GM10847 (cell line): ENCODE data around the gene NUTF2.

Experiments
- POLR2A ChIP-seq: IDR thresholded peaks from 2 replicates; pipeline ENCODE4 v1.6.1; 2011; ENCODE audit not compliant: insufficient read length; ENCODE audit errors: extremely low read depth

NUTF2 gene

GRCh38 chr16:67853670-67854069, 6.9 kb downstream of the NUTF2 start:
- no peak for TF ChIP-seq POLR2A

DNA sequence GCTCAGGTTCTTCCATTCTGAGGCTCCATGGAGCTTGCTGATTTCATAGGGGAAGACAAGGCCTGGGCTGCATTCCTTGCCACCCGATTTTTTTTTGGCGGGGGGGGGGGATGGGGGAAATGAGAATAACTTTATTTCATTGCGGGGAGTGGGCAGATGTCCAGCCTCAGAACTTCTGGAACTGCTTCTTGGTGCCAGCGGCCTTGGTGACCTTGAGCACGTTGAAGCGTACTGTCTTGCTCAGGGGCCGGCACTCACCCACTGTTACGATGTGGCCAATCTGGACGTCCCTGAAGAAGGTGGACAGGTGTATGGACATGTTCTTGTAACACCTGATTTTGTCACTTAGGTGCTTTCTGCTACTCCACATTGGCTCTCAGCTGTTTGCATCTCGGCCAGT, 9.1 kb downstream of the NUTF2 start:
- no peak for TF ChIP-seq POLR2A

GRCh38 chr16:67856927-67857546, 10.3 kb downstream of the NUTF2 start:
- no peak for TF ChIP-seq POLR2A

DNA sequence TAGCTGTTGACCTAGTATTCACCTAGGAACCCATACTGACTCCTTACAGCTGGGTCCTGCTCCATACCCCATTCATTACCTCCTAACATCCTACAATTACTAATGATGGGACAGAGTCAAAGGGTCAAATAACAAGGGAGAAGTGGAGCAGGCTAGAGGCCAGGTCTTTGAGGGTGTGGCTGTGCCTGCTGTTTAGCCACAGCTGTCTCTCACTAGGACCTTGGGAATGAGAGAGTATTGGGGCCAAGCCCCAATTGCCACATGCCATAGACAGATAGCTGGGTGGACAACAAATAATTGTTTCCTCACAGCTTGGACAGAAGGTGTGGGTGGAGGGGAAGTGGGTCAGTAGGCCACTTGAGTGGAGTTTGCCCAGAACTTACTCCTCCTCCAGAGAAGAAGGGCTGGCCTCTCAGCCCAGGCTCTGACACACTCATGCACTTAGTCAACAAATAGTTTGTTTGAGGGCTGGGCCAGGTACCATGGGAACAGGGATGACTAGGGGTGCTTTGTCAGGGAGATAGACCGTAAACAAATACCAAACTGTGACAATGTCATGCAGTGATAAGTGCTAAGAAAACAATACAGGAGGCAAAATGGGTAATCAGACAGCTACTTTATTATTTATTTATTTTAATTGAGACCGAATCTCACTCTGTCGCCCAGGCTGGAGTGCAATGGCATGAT, 11.0 kb downstream of the NUTF2 start:
- no peak for TF ChIP-seq POLR2A

- TF ChIP-seq POLR2A = no peak
These were observed 11.8 kb downstream of the NUTF2 start for GRCh38 chr16:67858500-67858899.

DNA sequence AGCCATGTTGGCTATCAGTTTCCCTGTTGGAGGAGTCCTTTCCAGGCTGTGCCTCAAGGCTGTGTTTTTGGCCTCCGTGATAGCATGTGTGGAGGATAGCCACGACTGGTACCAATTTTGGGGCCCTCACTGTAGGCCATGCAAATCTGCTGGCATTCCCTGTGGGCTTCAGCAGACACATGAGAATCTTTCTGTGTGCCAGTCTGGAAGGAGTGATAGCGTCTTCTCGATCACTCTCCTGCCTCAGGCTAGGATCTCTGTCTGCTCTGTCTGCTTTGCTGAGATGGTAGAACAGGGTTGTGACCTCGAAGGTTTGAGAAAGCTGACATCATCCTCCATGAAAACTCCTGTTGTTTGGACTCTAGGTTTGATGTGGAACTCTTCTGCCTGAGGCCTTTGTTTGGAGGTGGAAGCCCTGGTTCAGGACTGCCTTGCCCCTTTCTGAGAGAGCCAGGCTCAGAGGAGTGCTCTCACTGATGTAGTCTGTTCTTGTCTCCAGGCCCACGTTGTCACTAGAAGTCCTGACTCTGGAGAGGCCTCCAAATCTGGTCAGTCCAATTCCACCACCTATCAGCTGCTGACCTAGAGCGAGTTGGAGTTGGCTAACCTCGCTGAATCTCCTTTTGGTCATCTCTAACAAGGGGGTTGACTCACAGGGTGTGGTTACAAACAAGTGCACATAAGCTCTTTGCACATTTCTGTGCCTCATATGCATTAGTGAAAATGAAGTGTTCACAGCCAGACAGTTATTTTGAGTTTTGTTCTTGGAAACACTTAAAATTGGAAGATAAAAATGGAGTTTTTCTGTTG, 14.1 kb downstream of the NUTF2 start:
- no peak for TF ChIP-seq POLR2A

DNA sequence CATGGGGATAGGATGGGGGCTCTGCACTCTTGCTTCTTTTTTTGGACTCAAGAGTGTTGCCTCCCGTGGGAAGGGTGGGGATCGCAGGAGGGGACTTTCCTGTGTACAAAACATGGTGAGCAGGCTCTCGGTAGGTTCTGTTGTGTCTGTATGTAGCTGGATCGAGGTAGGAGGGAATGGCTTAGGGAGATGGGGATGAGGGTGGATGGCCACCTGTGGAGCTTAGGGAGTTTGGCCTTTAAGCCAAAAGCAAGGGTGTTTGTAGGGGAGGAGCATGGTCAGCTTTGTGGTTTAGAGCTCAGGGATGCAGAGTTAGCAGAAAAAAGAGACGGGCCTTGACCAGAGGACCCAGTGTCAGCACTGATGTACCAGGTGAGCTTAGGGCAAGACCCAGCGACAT, 15.1 kb downstream of the NUTF2 start:
- no peak for TF ChIP-seq POLR2A

DNA sequence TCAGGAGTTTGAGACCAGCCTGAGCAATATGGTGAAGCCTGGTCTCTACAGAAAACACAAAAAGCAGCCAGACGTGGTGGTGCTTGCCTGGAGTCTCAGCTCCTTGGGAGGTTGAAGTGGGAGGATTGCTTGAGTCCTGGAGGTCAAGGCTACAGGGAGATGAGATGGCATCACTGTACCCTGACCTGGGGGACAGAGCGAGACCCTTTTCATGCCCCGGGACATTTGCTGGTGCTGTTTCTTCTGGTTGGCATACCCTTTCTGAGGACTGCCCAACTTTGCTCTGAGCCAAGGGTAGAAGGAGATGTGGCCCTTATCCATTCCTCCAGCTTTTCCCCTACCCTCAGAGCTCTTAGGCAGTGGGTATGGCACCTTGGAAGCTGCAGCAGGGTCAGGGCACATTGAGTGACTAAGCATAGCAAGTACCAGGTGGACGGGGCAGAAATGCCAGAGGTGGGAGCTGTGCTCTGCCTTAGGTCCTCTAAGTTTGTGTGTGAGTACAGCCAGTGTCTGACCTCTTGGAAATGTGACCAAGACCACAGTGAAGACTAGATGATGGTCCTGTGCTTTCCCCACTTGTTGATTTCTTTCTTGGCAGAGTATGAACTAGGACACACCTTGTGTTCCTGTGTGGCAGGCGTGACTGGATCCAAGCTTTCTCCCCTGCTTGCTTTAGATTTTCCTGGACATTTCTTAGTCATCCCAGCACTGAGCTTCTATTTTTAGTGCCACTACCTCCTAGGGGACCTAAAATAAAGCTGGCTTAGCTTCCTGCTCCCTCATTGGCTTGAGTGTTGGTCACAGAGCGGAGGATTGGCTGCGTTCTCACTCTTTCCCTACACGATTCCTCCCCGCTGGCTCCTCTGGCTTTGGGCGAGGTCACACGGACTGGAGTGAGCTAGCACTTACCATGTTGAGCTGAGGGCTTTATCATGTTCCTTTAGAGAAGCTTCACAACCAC, 16.2 kb downstream of the NUTF2 start:
- no peak for TF ChIP-seq POLR2A

DNA sequence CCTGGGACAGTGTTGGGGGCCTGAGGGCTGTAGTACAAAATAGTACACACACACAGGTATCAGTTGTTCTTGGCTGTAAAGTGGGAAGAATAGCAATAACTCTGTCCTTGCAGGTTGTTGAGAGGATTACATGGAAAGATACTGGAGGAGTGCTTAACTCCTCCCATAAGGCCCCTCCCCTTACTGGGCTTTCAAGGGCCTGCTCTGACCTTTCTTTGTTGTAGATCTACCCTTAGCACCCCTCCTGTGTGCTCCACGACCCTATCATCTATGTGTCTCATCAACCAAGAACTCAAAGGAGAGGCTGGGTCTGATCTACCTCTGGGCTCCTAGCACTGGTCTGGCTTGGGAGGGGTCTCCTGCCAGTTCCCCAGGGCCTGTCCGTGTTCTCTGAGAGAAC, 17.9 kb downstream of the NUTF2 start:
- TF ChIP-seq POLR2A = no peak

GRCh38 chr16:67865318-67865717, 18.6 kb downstream of the NUTF2 start:
- TF ChIP-seq POLR2A = no peak

DNA sequence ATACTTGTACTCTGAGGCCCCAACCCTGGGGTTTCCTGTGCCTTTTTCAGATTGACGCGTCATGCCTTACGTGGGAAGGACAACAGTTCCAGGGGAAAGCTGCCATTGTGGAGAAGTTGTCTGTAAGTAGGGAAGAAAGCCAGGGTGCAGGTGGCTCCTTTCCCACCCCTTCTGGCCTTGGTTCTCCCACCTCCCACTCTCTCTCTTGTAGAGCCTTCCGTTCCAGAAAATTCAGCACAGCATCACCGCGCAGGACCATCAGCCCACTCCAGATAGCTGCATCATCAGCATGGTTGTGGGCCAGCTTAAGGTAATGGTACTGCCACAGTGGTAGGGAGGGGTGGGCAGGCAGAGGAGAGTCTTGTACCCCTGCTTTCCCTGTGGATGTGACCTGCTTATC, 21.6 kb downstream of the NUTF2 start:
- no peak for TF ChIP-seq POLR2A

DNA sequence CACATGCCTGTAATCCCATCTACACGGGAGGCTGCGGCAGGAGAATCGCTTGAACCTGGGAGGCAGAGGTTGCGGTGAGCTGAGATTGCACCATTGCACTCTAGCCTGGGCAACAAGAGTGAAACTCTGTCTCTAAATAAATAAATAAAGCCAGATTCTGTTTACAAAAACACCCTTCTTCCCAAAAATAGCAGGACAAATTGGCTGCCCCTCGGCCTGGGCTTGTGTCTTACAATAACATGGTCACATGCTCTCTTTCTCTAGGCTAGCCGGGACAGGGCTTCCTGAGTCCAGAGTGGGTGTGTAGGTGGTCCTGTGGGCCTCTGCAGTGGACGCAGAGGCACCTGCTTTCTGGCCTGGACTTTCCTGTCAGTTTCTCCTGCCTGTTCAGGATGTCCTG, 22.9 kb downstream of the NUTF2 start:
- TF ChIP-seq POLR2A = no peak

DNA sequence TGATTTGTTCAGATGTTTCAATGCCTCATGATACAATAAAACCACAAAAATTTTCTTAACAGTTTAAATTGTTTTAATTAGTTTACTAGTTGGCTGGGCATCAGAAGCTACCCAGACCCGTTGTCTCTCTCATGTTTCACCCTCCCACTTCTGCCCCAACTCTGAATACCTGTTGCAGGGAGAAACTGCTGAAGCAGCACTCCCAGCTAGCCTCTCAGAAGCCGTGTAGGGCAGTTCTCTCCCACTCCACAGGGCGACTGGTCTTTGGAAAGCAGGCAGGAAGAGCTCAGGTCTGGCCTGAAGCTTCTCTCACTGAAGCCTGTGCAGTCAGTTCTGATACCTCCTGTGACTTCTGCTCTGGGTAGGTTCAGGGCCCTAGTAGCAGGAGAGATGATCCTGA, 24.5 kb downstream of the NUTF2 start:
- no peak for TF ChIP-seq POLR2A

- no peak for TF ChIP-seq POLR2A
These were observed 25.4 kb downstream of the NUTF2 start for GRCh38 chr16:67872131-67872630.
